Panc1 (cell line): ENCODE data around the gene CNOT6L. TPM values are rescaled to one million over a fixed set of nuclear protein-coding genes. Genes with fewer than 3 reads are reported as not detected.

Source experiments
- ATAC-seq: fragments of 200-7000 bp; cut with Tn5 transposase; 2 replicates; pipeline ENCODE4 v1.9.1; 2020; ENCODE audit warnings: mild to moderate bottlenecking, moderate library complexity
- BruUV-seq: library from RNA; stranded (reverse); fragments of 400-500 nt; replicated peaks from 2 replicates; lab custom pipeline; 2021; lab: Mats Ljungman, UMichigan
- CTCF ChIA-PET: fragments of 300-600 bp; sonication (Branson Sonifier 250); formaldehyde crosslinking; loops from one replicate; lab custom pipeline; 2022; ENCODE audit warnings: antibody characterized with exemption; lab: Charles Lee
- POLR2A ChIA-PET: fragments of 300-600 bp; sonication (Branson Sonifier 250); formaldehyde crosslinking; loops from one replicate; lab custom pipeline; 2022; ENCODE audit warnings: antibody characterized with exemption; lab: Charles Lee
- DNase-seq: peaks from one replicate; pipeline ENCODE4 v3.0.0-alpha.2; 2010; ENCODE audit warnings: low read depth, low spot score
- H3K27ac ChIP-seq: 2 replicates; pipeline ENCODE4 v1.5.1; 2011; ENCODE audit warnings: mild to moderate bottlenecking, low read length, inconsistent platforms
- H3K27me3 ChIP-seq: fragments of 200-500 bp; sonication (Bioruptor generic); 2 replicates; pipeline ENCODE4 v1.6.0; 2014; ENCODE audit warnings: low read length, inconsistent platforms; ENCODE audit not compliant: control insufficient read depth, insufficient read depth
- H3K36me3 ChIP-seq: fragments of 200-500 bp; sonication (Bioruptor generic); 2 replicates; pipeline ENCODE4 v1.5.1; 2014; ENCODE audit warnings: inconsistent platforms, mild to moderate bottlenecking, low read length, moderate library complexity; ENCODE audit not compliant: control insufficient read depth, insufficient read depth
- H3K4me1 ChIP-seq: 2 replicates; pipeline ENCODE4 v1.5.1; 2011; ENCODE audit warnings: inconsistent platforms, mild to moderate bottlenecking, low read length, moderate library complexity; ENCODE audit not compliant: control insufficient read depth, insufficient read depth
- H3K4me3 ChIP-seq, 2 experiments: 2 replicates each; pipeline ENCODE4 v1.5.1; 2011 to 2012; ENCODE audit warnings: low read depth in 2 of 2, low read length in 2 of 2, mild to moderate bottlenecking in 2 of 2, inconsistent platforms in 1 of 2, moderate library complexity in 1 of 2
- H3K9me3 ChIP-seq: fragments of 200-500 bp; sonication (Bioruptor generic); 2 replicates; pipeline ENCODE4 v1.5.1; 2014; ENCODE audit warnings: low read depth, mild to moderate bottlenecking, inconsistent platforms, low read length, moderate library complexity; ENCODE audit not compliant: control insufficient read depth, insufficient read depth
- CTCF ChIP-seq: fragments of 450-650 bp; IDR thresholded peaks from 2 replicates; pipeline ENCODE4 v1.5.1; 2017; ENCODE audit warnings: mild to moderate bottlenecking
- POLR2AphosphoS5 ChIP-seq: IDR thresholded peaks from 2 replicates; pipeline ENCODE4 v1.6.1; 2012; ENCODE audit warnings: mild to moderate bottlenecking, low read depth, low read length, moderate library complexity
- SIN3A ChIP-seq: IDR thresholded peaks from 2 replicates; pipeline ENCODE4 v1.6.1; 2012; ENCODE audit warnings: low read depth, mild to moderate bottlenecking, low read length, moderate library complexity, borderline replicate concordance; ENCODE audit not compliant: insufficient read depth
- TCF7L2 ChIP-seq: IDR thresholded peaks from 2 replicates; pipeline ENCODE4 v1.6.1; 2011; ENCODE audit warnings: mild to moderate bottlenecking, low read depth, low read length, inconsistent platforms
- in situ Hi-C: cut with HindIII; loops from 2 replicates; pipeline ENCODE4 v1.10.0; 2016; ENCODE audit warnings: low sequenced_read_pairs, low pct_unique_long_range_greater_than_20kb
- intact Hi-C: fragments of 100-400 bp; cut with micrococcal nuclease; formaldehyde crosslinking; loops from one replicate; pipeline ENCODE4 v1.10.0; 2022; ENCODE audit not compliant: unreplicated experiment
- total RNA-seq: library from RNA; stranded (reverse); gene quantifications from one replicate; pipeline ENCODE4 v1.2.1, GENCODE V29; 2021; ENCODE audit not compliant: unreplicated experiment
- TF ChIP-seq, protein P1 (sequence below), 2 experiments: IDR thresholded peaks; 2 replicates each; pipeline ENCODE4 v1.6.1; 2011 to 2012; ENCODE audit warnings: low read depth in 2 of 2, control low read depth in 1 of 2, low read length in 1 of 2, mild to moderate bottlenecking in 1 of 2, moderate library complexity in 1 of 2; ENCODE audit not compliant: insufficient read depth in 1 of 2

Gene CNOT6L
- total RNA-seq, 1 experiment from 2014 or later: 18.3 TPM

- no TSS peak for BruUV-seq
- ChIA-PET CTCF (interaction anchor here (0.9 kb wide), 1 partner anchor 25 kb away, joined by 3 read pairs; no protein-coding TSS in a partner anchor), POLR2A (no interaction called here)
- DNase-seq: no peak
- Histone ChIP-seq H3K4me1 (no peaks in the 10 kb centered on the region), H3K27me3 (no peaks in the 10 kb centered on the region), H3K9me3 (no peaks in the 10 kb centered on the region), H3K4me3 (no peak overlapping the region), H3K27ac (no peak overlapping the region), H3K36me3 (no peaks in the 10 kb centered on the region; the same call in 1 of the 2 replicates)
- intact Hi-C loops: no loop called here
- no peak for ATAC-seq
- TF ChIP-seq, protein P1, sequence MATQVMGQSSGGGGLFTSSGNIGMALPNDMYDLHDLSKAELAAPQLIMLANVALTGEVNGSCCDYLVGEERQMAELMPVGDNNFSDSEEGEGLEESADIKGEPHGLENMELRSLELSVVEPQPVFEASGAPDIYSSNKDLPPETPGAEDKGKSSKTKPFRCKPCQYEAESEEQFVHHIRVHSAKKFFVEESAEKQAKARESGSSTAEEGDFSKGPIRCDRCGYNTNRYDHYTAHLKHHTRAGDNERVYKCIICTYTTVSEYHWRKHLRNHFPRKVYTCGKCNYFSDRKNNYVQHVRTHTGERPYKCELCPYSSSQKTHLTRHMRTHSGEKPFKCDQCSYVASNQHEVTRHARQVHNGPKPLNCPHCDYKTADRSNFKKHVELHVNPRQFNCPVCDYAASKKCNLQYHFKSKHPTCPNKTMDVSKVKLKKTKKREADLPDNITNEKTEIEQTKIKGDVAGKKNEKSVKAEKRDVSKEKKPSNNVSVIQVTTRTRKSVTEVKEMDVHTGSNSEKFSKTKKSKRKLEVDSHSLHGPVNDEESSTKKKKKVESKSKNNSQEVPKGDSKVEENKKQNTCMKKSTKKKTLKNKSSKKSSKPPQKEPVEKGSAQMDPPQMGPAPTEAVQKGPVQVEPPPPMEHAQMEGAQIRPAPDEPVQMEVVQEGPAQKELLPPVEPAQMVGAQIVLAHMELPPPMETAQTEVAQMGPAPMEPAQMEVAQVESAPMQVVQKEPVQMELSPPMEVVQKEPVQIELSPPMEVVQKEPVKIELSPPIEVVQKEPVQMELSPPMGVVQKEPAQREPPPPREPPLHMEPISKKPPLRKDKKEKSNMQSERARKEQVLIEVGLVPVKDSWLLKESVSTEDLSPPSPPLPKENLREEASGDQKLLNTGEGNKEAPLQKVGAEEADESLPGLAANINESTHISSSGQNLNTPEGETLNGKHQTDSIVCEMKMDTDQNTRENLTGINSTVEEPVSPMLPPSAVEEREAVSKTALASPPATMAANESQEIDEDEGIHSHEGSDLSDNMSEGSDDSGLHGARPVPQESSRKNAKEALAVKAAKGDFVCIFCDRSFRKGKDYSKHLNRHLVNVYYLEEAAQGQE (IDR thresholded peaks at IDR 0.05; ENCODE audit: insufficient read depth in 1 of 2, low read depth in 2 of 2, low read length in 1 of 2): no peak
- TF ChIP-seq POLR2AphosphoS5: no peak
- no peak for TF ChIP-seq TCF7L2
- no peak for TF ChIP-seq SIN3A
- no peak for TF ChIP-seq CTCF
- in situ Hi-C loops: no loop called here
Observed at GRCh38 chr4:77805840-77806239, 13.3 kb downstream of the CNOT6L start.

DNA sequence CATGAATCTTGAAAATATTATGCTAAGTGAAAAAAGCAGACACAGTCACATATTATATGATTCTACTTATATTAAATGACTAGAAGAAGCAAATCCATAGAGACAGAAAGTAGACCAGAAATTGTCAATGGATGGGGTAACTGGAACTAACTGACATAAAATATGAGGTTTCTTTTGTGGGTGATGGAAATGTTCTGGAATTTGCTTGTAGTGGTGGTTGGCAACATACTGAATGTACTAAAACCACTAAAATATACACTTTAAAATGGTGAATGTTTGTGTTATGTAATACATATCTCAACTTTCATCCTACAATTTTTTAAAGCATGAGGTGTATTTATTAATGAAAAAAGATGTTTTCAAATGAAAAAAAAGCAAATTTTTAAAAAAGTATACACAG lies 14.7 kb downstream of the CNOT6L start:
- CTCF ChIA-PET: no interaction called here
- intact Hi-C loops: no loop called here
- Histone ChIP-seq H3K4me1 (no peaks in the 10 kb centered on the region), H3K27me3 (no peaks in the 10 kb centered on the region), H3K4me3 (no peak overlapping the region), H3K27ac (no peak overlapping the region), H3K36me3 (no peaks in the 10 kb centered on the region; the same call in 1 of the 2 replicates), H3K9me3 (no peaks in the 10 kb centered on the region)
- BruUV-seq: no TSS peak
- ATAC-seq (no peak), DNase-seq (no peak)
- POLR2A ChIA-PET: no interaction called here
- in situ Hi-C loops: no loop called here
- TF ChIP-seq TCF7L2 (no peak), SIN3A (no peak), POLR2AphosphoS5 (no peak), CTCF (no peak)
- TF ChIP-seq, protein P1 (IDR thresholded peaks at IDR 0.05; ENCODE audit: insufficient read depth in 1 of 2, low read depth in 2 of 2, low read length in 1 of 2): no peak
